GM12874 (cell line): ENCODE results near the gene IFT20.

Experiments used
- CTCF ChIP-seq: IDR thresholded peaks from 2 replicates; pipeline ENCODE4 v1.5.1; 2011; ENCODE audit warnings: low read depth, mild to moderate bottlenecking, control low read depth, low read length, moderate library complexity; ENCODE audit not compliant: insufficient read depth

IFT20 gene

GRCh38 chr17:28315846-28316705 is 19.2 kb downstream of the IFT20 start:
- TF ChIP-seq CTCF: no peak

- no peak for TF ChIP-seq CTCF
Observed at GRCh38 chr17:28313841-28314240, 21.4 kb downstream of the IFT20 start.

GRCh38 chr17:28306954-28307401 is 28.3 kb downstream of the IFT20 start:
- no peak for TF ChIP-seq CTCF

DNA sequence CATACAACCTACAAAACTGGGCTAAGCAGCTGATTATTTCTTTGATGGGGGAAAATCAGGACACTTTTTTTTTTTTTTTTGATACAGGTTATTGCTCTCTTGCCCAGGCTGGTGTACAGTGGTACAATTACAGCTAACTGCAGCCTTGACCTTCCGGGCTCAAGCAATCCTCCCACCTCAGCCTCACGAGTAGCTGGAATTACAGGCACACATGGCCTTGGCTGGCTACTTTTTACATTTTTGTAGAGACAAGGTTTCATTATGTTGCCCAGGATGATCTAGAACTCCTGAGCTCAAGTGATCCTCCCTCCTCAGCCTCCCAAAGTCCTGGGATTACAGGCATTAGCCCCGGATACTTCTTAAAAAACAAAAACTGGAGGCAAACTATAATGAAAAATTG is 36.8 kb downstream of the IFT20 start:
- no peak for TF ChIP-seq CTCF

- TF ChIP-seq CTCF: no peak
Observed at GRCh38 chr17:28295677-28296578, 39.3 kb downstream of the IFT20 start.

DNA sequence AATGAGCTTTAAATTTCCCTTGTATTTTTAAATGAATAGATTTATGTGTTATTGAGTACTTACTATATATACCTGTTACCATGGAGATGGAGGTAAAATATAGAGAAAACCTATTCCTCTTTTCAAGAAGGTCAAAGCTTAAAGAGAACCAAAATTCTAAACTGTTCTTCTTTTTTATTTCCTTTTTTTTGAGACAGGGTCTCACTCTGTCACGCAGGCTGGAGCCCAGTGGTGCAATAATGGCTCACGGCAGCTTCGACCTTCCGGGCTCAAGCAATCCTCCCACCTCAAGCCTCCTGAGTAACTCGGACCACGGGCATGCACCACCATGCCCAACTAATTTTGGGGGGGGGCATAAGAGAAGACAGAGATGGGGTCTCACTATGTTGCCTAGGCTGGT is 41.3 kb downstream of the IFT20 start:
- TF ChIP-seq CTCF: no peak

DNA sequence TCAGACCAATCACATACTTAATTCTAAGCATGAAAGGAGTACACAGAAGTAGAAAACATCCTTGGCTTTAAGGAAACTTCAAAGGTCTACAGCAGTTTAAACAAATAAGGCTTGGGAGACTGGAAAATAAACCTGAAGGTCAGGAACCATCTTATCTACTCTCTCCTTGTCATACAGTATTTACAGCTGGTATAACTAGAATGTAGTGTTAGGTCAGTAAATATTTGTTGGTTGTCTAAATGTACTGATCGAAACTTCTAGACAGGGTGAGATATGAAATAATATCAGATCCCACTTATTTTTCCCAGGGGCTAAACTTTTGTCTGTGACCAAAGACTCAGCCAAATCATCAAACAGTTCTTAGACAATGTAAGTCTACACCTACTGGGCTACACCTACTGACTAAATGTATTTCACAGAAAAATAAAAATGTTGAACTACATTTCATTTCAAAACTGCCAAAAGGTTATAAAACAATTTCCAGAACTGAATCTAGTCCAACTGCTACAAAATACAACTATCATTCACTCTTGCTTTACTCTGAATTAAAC is 43.4 kb downstream of the IFT20 start:
- TF ChIP-seq CTCF: no peak
